Limb (tissue), 2 donors: ENCODE data around the gene C2orf92.

Source experiments
- DNase-seq, 2 donors: peaks; one replicate each; pipeline ENCODE4 v3.0.0-alpha.2; 2016; ENCODE audit errors: extremely low spot score in 2 of 2

The C2orf92 gene

DNA sequence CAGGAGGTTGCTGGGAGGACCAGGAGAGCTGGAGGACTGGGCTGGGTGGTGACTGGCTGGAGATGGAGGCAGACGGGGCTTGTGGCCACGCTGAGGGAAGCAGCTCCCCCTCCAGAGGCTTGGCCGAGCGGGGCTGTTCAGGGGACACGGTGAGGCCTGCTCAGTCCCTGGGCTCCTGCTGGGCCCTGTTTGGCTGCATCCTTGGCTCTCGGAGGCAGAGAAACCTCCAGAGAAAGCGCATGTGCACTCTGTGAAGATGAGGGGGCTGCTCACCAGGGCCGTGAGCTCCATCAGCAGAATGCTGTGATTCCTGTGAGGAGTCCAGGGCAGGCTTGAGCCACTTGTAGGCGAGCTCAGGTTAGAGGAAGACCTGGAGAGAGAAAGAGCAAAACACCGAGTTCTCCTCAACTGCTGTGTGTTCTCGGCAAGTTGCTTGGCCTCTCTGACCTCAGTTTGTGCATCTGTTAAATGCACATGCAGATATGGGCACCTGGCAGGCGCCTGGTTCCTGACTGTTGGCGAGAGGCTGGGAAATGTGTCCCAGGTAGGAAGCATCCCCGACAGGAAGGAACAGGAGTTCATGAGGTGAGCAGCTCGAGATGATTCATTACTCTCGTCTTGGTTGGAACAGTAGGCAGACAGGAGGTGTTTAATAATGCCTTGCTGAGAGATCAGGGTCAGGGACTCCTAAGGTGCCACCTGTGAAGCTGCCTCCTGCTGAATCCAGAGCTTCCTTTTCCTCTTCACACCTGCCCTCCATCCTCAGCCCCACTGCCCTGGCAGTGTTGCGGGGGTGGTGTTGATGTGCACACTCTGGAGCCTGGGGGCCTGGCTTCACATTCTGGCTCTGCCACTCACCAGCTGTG lies 44.8 kb downstream of the C2orf92 start:
- DNase-seq, result peak in 1 of 2 donors; percentile 20

DNA sequence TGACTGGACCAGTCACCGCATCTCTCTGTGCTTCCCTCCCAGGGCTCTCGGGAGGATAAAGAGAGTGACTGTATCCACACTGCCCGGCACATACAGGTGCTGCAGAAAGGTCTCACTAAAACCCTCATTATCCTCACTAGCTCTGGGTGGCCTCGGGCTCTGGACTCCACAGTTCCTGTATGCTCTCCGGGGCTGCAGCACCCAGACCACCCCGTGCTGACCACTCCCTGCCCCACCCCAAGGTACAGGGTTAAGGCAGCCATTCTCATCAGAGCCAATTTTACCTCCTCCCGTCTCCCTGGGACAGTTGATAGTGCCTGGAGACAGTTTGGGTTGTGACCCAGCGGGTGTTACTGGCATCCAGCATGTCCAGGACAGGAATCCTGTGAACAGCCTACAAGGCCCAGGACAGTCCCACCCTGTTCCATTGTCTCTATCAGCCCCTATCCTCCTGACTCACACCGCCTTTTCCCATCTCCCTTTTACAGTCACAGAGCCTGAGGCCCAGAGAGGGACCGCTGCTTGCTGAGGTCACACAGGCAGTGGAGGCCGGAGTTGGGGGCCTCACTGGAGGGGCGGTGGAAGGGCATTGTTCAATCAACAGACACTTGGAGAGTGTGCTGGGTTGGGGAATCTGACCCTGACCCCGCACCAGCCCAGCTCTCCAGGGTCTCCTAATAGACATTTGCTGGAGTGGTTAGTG lies 45.6 kb downstream of the C2orf92 start:
- peak in 1 of 2 donors; percentile 19 for DNase-seq

DNA sequence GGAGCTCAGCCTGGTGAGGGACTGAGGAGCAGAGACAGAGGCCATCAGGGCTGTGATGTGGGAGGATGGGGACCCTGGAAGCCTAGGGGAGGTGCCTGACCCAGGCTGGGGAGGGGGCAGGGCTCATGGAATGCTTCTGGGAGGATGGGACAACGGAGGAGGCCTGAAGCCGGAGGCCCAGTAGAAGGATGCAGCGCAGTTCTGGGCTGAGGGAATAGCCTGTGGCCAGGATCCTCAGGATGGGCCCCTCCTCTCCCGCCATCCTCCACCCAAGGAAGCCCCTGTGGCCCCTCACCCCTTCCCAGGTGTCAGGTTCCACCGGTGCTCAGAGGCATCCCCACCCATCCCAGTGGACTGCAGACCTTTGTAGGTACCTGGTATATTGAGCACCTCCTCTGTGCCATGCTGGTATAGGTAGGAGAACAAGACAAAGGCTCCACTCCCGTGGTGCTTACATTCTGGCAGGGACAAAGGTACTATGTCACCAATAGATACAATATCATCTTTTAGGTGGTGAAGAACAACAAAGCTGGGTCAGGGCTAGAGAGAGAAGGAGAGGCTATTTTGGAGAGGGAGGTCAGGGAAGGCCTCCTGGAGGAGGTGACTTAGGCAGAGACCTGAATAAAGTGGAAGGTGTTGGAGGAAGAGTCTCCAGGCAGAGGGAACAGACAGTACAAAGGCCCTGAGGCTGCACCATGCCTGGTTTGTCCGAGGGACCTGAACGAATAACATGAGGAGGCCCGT lies 46.6 kb downstream of the C2orf92 start:
- peak in 1 of 2 donors; percentile 10 for DNase-seq

DNA sequence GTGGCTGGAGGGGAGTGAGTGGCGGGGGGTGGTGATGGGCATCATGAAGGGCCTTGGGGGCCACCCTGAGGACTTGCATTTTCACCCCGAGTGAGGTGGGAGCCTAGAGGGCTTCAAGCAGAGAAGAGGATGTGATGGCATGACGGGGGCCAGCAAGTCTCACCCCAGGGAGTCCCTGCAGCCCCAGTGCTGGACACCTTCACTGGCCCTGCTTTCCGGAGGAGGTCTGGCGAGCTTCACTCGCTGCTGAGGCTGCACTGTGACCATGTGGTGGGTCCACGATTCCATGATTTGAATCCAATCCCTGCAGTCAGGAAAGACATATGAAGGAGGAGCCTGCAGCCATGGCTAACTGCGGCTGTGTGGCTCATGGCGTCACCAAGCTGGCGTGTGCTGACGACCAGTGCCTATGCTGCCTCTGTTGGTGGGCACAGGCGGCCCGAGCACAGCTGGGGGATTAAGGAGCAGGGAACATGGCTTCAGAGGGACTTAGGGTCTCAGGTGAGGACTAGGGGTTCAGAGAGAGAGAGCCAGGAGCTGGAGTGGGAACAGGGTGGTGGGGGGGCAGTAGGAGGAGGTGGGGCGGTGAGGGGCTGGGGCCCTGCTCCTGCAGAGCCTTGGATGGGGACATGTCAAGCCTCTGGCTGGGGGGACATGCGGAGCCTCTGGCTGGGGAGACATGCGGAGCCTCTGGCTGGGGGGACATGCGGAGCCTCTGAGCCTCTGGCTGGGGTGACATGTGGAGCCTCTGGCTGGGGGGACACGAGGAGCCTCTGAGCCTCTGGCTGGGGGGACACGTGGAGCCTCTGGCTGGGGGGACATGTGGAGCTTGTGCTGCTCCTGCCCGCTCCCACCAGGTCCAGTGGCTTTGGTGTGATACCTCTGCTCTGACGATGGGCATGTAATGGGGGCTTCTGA lies 47.4 kb downstream of the C2orf92 start:
- peak in 1 of 2 donors; percentile 26 for DNase-seq

GRCh38 chr2:97717613-97717995 lies 48.1 kb downstream of the C2orf92 start:
- no peak for DNase-seq

DNA sequence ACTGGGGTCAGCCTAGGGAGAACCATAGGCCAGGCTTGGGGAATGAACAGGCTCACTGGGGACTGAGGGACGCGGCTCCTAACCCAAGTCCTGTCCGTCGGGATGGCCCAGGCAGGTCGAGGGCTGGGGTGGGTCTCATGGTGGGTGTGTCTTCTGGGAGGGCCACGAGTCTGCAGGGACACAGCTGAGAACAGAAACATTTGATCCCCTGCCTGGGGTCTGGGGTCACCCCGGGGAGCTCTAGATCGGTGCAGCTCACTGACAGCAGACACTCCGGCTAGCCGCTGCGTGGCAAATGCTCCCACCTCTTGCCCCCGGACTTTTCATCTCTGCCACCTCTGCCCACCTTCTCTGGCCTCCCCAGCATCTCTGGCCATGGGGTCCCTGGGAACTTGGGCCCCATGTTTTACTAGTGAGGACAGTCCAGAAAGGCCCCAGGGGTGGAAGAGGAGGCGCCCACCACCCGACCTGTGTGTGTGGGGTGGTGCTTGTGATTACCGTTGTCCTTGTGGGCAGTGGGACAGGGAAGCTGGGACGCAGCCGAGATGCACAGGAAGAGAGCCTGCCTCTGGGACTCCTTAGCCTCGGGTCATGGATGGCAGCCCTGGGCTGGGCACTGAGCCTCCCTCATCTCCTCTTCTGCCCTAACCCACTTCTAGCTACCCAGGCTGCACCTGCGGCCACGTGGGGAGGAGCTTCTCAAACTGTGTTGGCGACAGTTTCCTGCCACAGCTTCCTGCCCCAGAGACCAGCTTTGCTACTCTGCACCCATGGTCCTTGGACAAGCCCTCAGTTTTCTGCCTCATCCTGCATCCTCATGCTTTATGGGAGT lies 48.8 kb downstream of the C2orf92 start:
- DNase-seq, result no peak

- no peak for DNase-seq
Observed at GRCh38 chr2:97718942-97719341, 49.4 kb downstream of the C2orf92 start.

DNA sequence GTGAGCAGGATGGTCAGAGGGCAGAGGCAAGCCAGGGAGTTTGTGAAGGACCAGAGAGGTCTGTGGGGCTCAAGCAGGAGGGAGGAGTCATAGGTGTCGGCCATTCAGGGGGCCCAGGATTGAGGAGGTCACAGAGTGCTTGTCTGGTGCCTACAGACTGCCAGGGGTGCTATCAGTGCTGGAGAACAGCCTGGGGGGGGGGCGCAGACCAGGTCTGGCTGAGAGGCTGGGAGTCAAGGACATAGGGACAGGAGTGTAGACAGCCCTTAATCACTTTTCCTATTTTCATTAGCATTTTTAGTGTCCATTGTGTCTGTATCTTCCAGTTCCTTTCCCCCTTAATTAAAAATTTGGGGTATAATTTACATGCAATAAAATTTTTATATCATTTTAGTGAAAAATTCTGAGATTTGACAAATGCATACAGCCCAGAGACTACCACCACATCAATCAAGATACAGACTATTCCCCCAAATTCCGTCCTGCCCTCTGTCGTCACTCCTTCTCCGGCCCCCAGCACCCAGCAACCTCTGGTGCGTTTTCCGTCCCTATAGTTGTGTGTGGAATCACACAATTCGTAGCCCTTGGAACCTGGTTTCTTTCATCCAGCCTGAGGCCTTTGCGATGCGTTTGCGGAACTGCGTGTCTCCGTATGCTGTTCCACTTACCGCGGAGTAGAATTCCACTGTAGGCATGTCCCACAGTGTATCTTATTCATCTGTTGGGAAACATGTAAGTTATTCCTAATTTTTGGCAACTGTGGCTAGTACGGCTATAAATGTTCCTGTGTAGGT lies 50.0 kb downstream of the C2orf92 start:
- no peak for DNase-seq

DNA sequence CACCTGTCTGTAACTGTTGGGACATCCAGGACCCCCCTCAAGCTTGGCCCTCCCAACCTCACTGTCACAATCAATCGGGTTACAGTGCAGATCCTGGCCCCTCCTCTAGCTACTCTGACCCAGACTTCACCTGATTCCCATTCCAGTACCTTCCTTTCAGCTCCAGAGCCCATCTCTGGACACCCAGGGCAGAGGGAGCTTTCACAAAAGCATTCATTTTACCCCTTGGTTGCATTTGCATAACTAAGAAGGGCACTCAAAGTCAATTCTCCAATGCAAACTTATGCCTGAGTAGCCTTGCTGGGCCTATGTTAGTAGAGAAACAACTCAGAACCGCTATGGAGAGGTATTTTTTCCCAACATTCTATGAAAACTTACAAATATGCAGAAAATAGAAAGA lies 51.2 kb downstream of the C2orf92 start:
- no peak for DNase-seq

DNA sequence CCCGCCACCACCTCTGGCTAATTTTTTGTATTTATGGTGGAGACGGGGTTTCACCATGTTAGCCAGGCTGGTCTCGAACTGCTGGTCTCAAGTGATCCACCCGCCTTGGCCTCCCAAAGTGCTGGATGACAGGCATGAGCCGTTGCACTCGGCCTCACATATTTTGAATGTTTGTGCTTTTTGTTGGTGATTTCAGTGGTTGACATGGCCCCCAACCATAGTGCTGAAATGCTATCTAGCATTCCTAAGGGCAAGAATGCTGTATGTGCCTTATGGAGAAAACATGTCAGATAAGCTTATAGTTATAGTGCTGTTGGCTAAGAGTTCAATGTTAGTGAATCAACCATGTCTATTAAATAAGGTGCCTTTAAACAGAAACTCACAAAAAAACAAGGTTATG lies 52.7 kb downstream of the C2orf92 start:
- no peak for DNase-seq

GRCh38 chr2:97723156-97724072 lies 53.9 kb downstream of the C2orf92 start:
- DNase-seq, result no peak

DNA sequence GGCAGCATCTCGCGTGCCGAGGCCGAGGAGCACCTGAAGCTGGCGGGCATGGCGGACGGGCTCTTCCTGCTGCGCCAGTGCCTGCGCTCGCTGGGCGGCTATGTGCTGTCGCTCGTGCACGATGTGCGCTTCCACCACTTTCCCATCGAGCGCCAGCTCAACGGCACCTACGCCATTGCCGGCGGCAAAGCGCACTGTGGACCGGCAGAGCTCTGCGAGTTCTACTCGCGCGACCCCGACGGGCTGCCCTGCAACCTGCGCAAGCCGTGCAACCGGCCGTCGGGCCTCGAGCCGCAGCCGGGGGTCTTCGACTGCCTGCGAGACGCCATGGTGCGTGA lies 54.5 kb downstream of the C2orf92 start:
- DNase-seq, result no peak

DNA sequence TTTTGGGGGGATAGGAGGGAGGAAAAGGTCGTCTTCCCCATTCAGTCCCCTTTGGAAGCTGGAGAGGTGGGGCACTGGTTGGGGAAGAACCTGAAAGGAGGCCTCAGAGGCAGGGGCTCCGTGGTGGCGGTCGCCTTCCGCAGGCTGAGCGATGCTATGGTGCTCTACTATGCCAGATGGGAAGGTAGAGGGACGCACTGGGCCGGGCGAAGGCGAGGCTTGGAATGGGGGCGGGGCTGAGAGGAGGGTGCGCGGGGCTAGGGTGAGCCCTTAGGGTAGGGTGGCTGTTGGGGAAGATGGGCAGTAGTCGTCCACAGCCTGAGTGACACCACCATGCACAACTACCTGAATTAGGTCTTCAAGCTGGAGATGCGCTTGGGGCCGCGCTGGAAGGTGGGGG lies 55.0 kb downstream of the C2orf92 start:
- DNase-seq, result no peak

DNA sequence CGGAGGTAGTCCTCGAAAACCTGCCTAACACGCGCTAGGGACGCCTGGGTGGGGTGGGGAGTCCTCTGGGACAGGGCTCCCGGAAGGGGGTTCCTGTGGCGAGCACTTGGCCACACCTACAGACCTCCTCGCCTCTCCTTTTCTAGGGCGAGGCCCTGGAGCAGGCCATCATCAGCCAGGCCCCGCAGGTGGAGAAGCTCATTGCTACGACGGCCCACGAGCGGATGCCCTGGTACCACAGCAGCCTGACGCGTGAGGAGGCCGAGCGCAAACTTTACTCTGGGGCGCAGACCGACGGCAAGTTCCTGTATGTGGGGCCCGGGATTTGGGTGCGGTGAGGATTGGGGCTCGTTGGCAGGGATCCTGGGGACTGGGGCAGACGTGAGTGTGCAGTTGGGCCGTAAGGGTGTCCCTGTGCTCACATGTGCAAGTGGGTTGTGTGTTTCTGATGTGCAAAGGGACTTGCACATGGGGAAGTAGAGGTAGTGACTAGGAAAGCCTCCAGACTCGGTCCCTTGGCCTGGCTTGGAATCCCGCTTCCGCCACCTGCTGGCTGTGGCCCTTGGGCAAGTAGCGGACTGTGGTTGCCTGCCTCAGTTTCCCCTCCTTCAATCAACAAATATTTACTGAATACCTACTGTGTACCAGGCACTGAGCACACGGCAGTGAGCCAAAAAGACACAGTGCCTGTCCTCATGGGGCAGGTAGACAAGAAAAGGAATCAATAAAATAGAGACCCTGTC lies 55.6 kb downstream of the C2orf92 start:
- no peak for DNase-seq

DNA sequence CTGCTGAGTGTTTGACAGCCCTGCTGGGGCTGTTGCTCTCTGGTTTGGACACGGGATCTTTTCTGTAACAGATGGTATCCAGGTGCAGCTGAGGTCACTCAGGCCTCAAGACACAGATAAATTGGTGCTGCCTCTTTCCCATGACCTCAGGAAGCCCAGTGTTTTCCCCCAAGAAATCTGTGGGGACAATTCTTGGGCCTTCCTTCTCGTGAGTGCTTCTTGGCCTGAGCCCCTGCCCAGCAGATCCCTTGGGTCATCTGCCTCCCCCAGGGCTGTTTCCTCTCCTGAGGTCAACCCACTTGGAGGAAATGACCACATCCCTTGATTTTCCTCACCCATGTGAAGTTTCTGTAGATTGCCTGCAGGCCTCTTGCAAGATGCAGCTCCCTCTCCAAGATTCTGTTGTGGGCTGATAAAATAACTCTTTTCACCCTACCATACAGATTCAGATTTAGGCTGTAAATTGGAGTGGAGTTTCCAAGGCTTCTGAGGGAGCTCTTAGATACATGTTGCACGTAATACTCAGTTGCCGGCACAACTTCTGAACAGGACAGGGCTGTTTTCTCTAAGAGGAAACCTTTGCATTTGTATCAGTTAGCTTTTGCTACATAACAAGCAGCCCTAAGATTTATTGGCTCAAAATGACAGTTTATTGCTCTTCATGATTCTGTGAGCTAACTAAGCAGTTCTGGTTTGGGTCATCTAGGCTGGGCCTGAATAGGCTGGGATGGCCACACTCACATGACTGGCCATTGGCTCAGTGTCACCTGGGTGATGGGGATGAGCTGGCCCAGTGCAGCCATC lies 57.0 kb downstream of the C2orf92 start:
- DNase-seq, result no peak

DNA sequence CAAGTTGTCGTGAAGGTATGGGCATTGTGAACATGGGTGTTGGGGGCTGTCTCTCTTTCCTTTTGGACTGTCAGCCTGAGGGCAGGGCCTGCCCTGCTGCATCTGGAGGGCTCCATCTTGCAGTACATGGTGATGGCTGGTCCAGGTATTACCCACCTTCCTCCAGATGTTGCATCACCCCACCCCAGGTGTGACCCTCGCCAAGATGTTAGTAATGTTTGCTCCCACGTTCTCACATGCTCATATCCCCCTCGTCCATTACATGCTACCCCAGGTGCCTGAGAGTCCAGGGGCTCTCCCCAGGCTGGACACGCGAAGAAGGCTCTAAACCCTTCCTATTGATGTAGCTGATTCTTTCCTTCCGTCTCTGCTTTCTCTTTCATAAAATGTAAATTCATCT lies 57.8 kb downstream of the C2orf92 start:
- no peak for DNase-seq
